Activated naive CD4-positive, alpha-beta T cell treated with anti-CD3 and anti-CD28 coated beads, Interleukin-2, amount 10 ng/mL, durations not matched to agents 7 days and 5 days (primary cell): ENCODE data around the gene JADE3.

ENCODE experiments used
- CTCF ChIA-PET: fragments of 350-600 bp; sonication (Branson Sonifier 250); formaldehyde crosslinking; loops from one replicate; lab custom pipeline; 2021; ENCODE audit warnings: antibody characterized with exemption; lab: Charles Lee
- DNase-seq: peaks from one replicate; pipeline ENCODE4 v3.0.0-alpha.2; 2020
- H3K27ac Mint-ChIP-seq: one replicate; pipeline ENCODE4 v1.8.0; 2021; ENCODE audit warnings: mild to moderate bottlenecking, moderate library complexity, mixed read lengths
- H3K27me3 Mint-ChIP-seq: one replicate; pipeline ENCODE4 v1.8.0; 2021; ENCODE audit warnings: mild to moderate bottlenecking, mixed read lengths
- H3K36me3 Mint-ChIP-seq: one replicate; pipeline ENCODE4 v1.8.0; 2021; ENCODE audit warnings: mixed read lengths
- H3K4me1 Mint-ChIP-seq: one replicate; pipeline ENCODE4 v1.8.0; 2021; ENCODE audit warnings: mixed read lengths
- H3K4me3 Mint-ChIP-seq: one replicate; pipeline ENCODE4 v1.8.0; 2021; ENCODE audit warnings: mild to moderate bottlenecking, moderate library complexity, mixed read lengths
- H3K9me3 Mint-ChIP-seq: one replicate; pipeline ENCODE4 v1.8.0; 2021; ENCODE audit warnings: mixed read lengths

The JADE3 gene

DNA sequence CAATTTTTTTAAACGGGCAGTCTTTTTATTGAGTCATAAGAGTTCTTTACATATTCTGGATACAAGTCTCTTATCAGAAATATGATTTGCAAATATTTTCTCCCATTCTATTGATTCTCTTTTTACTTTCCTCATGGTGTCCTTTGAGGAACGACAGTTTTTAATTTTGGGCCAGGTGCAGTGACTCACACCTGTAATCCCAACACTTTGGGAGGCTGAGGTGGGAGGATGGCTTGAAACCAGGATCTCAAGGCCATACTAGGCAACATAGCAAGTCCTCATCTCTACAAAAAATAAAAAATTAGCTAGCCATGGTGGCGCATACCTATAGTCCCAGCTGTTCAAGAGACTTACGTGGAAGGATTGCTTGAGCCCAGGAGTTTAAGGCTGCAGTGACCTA, 99.9 kb downstream of the JADE3 start:
- CTCF ChIA-PET = no interaction called here
- Mint-ChIP-seq H3K4me1 (no peaks in the 10 kb centered on the region), H3K27me3 (no peaks in the 10 kb centered on the region), H3K27ac (no peak overlapping the region), H3K9me3 (no peaks in the 10 kb centered on the region), H3K4me3 (no peak overlapping the region), H3K36me3 (no peaks in the 10 kb centered on the region)
- DNase-seq = no peak

DNA sequence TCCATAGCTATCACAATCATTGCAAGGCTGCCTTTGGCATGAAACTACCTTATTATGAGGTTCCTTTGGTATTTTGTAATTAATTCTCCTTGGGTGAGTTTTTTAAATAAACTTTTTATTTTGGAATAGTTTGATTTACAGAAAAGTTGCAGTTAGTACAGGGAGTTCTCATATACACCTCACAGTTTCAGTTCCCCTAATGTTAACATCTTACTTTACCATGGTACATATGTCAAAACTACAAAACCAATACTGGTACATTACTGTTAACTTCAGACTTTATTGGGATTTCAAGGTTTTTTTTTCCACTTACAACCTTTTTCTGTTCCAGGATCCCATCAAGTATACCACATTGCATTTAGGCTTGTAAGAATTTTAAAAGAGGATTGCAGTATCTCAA, 114.0 kb downstream of the JADE3 start:
- CTCF ChIA-PET = interaction anchor here (0.9 kb wide), 1 partner anchor 26 kb away, joined by 3 read pairs; no protein-coding TSS in a partner anchor

DNA sequence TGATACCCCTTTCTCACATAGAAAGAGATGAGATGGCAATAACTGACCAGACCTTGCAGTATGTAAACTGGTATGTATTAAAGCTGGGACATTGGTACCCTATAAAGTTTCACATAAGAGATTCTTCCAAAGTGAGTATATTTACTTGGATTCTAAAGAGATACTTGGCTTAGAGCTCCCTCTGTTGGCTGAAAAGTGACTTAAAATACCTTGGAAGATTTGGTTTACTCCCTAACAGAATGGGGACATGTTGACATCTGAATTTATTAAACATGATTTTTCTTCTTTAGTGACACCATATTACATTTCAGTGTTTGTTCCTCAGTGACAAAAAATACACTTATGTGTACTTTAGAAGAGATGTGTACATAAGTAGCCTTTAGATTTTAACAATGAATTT, 118.1 kb downstream of the JADE3 start:
- Mint-ChIP-seq H3K27ac (no peak overlapping the region), H3K4me1 (no peaks in the 10 kb centered on the region), H3K27me3 (no peaks in the 10 kb centered on the region), H3K4me3 (no peak overlapping the region), H3K36me3 (no peaks in the 10 kb centered on the region), H3K9me3 (no peaks in the 10 kb centered on the region)
- no peak for DNase-seq
- CTCF ChIA-PET = interaction anchor here (1.3 kb wide), 1 partner anchor 622 kb away, joined by 3 read pairs; no protein-coding TSS in a partner anchor

More for the DNA sequence above, 114.0 kb downstream of the JADE3 start:
- no peaks in the 10 kb centered on the region for H3K4me1 Mint-ChIP-seq
- no peak overlapping the region for H3K4me3 Mint-ChIP-seq
- no peak for DNase-seq
- H3K36me3 Mint-ChIP-seq = no peaks in the 10 kb centered on the region
- H3K27me3 Mint-ChIP-seq = no peaks in the 10 kb centered on the region
- H3K9me3 Mint-ChIP-seq = no peaks in the 10 kb centered on the region
- no peak overlapping the region for H3K27ac Mint-ChIP-seq

DNA sequence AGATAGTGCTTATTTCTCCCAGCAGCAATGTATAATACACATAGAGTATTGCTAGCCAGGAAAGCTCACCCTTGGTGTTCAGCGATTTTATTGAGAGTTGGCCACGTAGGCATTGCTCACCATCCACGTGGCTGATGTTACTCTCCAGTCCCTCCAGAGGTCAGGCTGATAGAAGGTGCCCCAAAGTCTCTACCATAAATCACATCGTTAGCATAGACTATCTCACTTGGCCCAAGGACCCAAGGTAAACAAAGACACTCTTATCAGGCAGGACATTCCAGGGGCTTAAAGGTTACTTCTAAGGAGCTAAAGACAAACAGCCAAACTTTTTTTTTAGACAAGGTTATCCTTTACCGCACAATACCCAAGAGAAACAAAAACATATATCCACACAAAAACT, 135.8 kb downstream of the JADE3 start:
- Mint-ChIP-seq H3K4me3 (no peak overlapping the region), H3K4me1 (no peaks in the 10 kb centered on the region)
- CTCF ChIA-PET = no interaction called here

DNA sequence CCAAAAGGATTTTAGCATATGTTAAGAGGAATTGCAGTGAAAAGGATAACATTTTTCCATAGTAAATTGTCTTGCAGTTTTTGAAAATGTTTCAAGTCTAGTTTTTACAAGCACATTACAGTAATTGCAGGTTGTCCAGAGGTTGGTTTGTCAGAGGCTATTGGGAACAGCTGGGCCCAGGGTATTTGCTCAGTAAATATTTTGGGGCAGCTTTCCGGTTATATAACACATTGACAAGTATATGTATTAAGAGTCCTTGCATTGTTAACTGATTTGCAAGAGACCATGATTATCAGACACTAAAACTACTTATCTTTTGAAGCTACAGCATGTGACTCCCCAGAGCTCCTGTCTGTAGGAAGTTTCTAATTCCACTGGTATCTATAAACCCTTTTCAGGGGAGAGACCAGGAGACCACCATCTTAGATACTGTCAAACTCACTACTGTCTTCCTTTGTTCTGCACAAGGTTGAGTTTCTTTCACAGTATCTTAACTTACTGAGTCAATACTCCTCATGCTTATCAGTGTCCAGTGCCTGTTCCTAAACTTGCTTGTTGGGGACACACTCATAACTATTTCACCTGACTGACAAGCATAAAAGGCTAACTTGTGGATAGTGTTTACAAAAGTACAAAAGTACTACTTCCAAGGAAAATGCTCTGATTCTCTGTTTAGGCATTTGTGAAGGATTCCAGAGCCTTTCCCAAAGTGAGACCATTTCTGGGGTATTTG, 147.1 kb downstream of the JADE3 start:
- CTCF ChIA-PET = no interaction called here
- no peaks in the 10 kb centered on the region for H3K4me1 Mint-ChIP-seq
- H3K27me3 Mint-ChIP-seq = no peaks in the 10 kb centered on the region

More for the DNA sequence above, 135.8 kb downstream of the JADE3 start:
- H3K9me3 Mint-ChIP-seq = peaks cover 4% of the 10 kb centered on the region
- no peak for DNase-seq
- H3K36me3 Mint-ChIP-seq = no peaks in the 10 kb centered on the region
- no peak overlapping the region for H3K27ac Mint-ChIP-seq
- no peaks in the 10 kb centered on the region for H3K27me3 Mint-ChIP-seq

DNA sequence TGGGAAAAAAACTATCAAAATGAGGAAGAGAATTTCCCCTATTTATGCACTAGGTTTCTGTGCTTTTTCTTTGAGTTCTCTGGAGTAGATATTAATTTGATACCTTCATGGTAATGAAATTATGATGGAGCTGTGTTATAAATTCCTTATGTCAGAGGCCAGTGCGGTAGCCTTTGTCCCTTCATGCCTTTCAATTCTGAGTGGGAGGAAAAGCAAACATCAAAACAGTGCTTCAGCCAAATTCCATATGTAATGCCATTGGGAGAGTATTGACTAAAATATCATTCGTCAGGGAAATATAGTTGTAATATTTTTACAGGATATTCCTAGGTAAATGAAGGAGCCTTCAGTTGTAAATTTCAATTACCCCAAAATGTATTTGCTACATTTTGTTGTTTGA, 148.5 kb downstream of the JADE3 start:
- Mint-ChIP-seq H3K27me3 (no peaks in the 10 kb centered on the region), H3K4me1 (no peaks in the 10 kb centered on the region), H3K9me3 (no peaks in the 10 kb centered on the region), H3K27ac (no peak overlapping the region), H3K4me3 (no peak overlapping the region), H3K36me3 (no peaks in the 10 kb centered on the region)
- DNase-seq = no peak
- CTCF ChIA-PET = no interaction called here

More for the DNA sequence above, 147.1 kb downstream of the JADE3 start:
- no peak for DNase-seq
- no peaks in the 10 kb centered on the region for H3K36me3 Mint-ChIP-seq
- no peaks in the 10 kb centered on the region for H3K9me3 Mint-ChIP-seq
- H3K4me3 Mint-ChIP-seq = no peak overlapping the region
- no peak overlapping the region for H3K27ac Mint-ChIP-seq

DNA sequence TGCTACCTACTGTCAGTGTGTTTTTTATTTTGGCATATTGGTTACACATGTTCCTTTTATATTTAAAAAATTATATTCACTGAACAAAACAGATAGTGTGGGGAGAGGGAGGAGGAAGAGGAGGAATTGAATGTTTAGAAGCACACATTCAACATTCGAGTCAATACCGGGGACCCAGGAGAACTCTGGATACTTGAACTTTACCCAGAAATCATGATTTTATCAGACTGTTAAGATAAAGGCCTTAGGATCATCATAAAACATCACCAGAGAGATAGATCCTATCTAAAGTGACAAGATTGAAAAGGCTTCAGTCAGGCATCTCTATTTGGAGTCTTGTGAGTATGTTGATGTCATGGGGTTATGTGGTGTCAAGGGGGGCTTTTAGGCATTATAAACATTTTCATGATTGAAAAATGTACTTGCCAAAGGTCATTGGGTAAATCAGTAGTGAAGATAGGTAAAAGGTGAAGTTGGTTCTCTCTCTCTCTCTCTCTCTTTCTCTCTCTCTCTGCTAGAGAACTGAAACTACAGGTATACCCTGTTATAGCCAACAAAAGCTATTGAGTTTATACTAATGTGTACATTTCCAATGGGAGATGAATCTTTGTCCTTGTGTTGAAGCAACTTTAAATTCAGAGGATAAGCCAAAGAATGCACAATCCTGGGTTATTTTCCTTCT, 149.2 kb downstream of the JADE3 start:
- Mint-ChIP-seq H3K9me3 (no peaks in the 10 kb centered on the region), H3K27me3 (no peaks in the 10 kb centered on the region), H3K36me3 (no peaks in the 10 kb centered on the region), H3K4me3 (no peak overlapping the region), H3K4me1 (no peaks in the 10 kb centered on the region), H3K27ac (no peak overlapping the region)
- CTCF ChIA-PET = no interaction called here
- no peak for DNase-seq

DNA sequence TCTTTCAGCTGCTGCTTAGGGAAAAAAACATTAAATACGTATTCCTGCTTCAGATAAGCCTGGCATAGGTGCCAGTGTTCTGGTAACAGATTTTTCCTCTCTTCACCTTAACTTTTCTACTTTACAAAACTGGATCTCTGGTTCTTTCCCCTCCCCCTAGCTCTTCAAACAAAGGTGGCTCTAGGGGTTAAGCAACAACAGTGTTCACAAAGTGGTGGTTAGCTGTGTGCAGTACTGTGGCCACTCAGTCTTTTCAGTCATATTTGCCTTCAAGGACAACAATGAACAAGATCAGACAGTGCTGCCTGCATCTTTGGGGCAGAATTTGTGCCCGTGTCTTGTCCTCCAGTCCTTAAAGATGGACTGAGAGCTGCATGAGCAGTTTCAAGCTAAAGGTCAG, 151.0 kb downstream of the JADE3 start:
- H3K27me3 Mint-ChIP-seq = no peaks in the 10 kb centered on the region

DNA sequence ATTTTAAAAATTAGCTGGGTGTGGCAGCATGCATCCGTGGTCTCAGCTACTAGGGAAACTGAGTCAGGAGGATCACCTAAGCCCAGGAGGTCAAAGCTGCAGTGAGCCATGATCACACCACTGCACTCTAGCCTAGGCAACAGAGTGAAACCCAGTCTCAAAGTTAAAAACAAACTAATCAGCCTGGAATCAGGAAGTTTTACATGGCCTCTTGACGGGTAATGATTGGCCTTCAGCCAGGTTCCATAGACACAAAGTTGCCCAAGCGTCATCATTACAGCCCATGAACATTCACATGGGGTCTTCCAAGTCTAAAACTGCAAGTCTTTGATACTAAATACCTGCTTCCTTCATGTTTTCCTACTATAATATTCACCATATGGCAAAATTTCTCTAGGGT, 156.0 kb downstream of the JADE3 start:
- CTCF ChIA-PET = no interaction called here
- Mint-ChIP-seq H3K36me3 (no peaks in the 10 kb centered on the region), H3K9me3 (no peaks in the 10 kb centered on the region), H3K27me3 (no peaks in the 10 kb centered on the region), H3K4me1 (no peaks in the 10 kb centered on the region), H3K27ac (no peak overlapping the region), H3K4me3 (no peak overlapping the region)
- DNase-seq = no peak

More for the DNA sequence above, 151.0 kb downstream of the JADE3 start:
- no peaks in the 10 kb centered on the region for H3K36me3 Mint-ChIP-seq
- H3K9me3 Mint-ChIP-seq = no peaks in the 10 kb centered on the region
- H3K27ac Mint-ChIP-seq = no peak overlapping the region
- no peaks in the 10 kb centered on the region for H3K4me1 Mint-ChIP-seq
- CTCF ChIA-PET = interaction anchor here (0.6 kb wide), 1 partner anchor 18 kb away, joined by 4 read pairs; no protein-coding TSS in a partner anchor
- DNase-seq = no peak
- no peak overlapping the region for H3K4me3 Mint-ChIP-seq

DNA sequence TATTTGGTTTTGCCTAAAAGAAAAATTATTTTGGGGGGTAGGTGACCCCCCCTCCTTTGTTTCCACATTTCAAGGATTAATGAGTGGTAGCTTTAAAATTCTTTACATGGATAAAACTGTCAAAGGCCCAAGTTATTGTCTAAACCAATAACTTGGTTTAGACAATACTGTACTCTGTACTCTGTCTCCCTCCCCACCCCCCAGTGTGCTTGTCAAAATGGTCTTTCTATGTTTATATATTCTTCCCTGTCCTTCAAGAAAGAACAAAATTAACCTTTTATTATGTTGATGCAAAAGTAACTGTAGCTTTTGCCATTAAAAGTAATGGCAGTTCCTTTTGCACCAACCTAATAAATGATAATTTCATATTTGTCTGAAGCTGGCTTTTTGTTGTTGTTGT, 156.5 kb downstream of the JADE3 start:
- Mint-ChIP-seq H3K4me1 (no peaks in the 10 kb centered on the region), H3K4me3 (no peak overlapping the region), H3K27ac (no peak overlapping the region), H3K36me3 (no peaks in the 10 kb centered on the region), H3K9me3 (no peaks in the 10 kb centered on the region), H3K27me3 (no peaks in the 10 kb centered on the region)
- no peak for DNase-seq
- CTCF ChIA-PET = no interaction called here

DNA sequence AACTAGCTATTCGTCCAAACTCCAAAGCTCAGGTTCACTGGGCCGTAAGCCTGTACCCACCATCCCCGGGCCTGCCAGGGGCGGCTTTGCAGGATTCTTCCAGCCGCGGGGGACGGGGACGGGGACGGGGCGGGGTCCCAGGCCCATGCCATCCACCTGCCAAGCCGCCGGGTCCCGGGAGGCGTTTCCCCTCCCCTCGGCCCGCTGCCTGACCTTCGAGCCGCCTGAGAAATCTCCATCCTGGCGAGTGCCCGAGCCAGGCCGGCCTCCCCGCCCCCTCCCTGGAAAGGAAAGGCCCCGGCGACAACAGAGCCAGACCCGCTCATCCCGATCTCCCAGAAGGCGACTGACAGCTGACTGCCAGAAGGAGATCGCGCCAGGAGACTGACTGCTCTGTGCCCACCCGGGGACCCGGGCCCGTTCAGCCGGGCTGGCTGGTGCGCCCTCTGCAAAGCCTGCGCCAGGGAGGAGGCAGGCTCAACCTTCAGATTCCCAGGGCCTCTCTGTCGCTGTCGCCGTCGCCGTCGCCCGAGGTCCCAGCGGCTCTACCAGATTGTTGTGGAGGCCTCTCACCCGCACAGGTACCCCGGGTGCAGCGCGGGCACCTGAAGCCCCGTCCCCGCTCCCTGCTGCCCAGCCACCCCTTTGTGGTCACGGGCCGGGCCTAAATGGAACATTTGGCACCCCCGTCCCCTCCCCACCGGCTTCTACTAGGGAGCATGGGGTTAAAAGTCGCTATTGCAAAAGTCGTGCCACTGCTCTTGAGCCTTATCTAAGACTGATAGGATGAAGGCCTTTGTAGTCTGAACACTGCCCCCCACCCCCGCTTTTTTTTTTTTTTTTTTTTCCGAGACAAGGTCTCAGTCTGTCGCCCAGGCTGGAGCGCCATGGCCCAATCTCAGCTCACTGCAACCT, 166.2 kb downstream of the JADE3 start, which contains the start of gene RGN:
Gene RGN, plus strand, starts transcription at position 315 of the 915 bp plus-strand sequence. CDS start 2,702 bp downstream, outside the sequence.
- Mint-ChIP-seq H3K27me3 (no peaks in the 10 kb centered on the region), H3K9me3 (no peaks in the 10 kb centered on the region), H3K4me1 (no peaks in the 10 kb centered on the region), H3K36me3 (no peaks in the 10 kb centered on the region), H3K4me3 (no peak within 1 kb of the TSS), H3K27ac (no peak within 1 kb of the TSS)
- CTCF ChIA-PET = no interaction called here
- no peak for DNase-seq

DNA sequence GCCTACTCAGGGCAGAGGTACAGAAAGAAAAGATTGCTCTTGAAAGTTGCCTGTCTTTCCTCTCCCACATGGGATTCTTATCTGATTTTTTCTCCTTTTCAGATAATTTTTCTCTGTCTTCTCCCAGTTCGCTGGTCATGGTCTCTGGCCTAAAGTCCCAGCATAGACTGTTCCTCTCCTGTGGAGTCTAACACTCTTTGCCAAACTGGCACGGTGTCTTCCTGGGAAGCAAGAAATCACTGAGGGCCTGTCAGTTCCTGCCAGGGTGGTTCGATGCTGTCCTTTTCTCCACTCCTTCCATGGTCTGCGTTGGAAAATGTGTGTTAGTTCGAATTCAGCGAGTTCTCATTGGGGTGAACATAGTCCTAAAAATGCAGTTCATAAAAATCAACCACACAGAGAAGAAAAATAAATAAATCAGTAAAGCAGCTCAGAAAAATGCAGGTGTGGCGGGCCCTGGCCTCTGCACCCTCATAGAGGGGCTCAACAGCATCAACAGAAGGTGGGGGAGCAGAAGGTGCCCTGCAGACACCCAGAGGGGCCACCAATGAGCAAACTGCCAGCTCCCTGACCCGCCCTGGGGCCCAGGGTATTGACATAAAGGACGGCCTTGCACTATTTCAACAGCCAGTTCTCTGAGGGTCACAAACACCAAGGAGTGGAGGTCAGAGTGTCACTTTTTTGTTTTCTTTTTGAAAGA, 168.1 kb downstream of the JADE3 start:
- Mint-ChIP-seq H3K4me1 (no peaks in the 10 kb centered on the region), H3K9me3 (no peaks in the 10 kb centered on the region), H3K4me3 (no peak overlapping the region), H3K27ac (no peak overlapping the region), H3K27me3 (no peaks in the 10 kb centered on the region), H3K36me3 (no peaks in the 10 kb centered on the region)
- no peak for DNase-seq
- CTCF ChIA-PET = no interaction called here

DNA sequence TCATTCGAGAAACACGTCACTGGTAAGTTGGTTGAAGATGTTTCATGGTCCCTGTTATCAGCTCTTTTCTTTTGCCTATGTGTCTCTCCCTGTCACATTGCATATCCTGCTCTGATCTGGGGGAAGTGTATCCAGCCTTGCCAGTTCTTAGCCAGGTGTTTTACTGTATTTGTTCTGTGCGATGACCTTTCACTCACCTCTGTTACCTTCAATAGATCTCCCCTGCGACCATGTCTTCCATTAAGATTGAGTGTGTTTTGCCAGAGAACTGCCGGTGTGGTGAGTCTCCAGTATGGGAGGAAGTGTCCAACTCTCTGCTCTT, 168.7 kb downstream of the JADE3 start:
- H3K27ac Mint-ChIP-seq = no peak overlapping the region
- H3K9me3 Mint-ChIP-seq = no peaks in the 10 kb centered on the region
- H3K27me3 Mint-ChIP-seq = no peaks in the 10 kb centered on the region
- H3K4me1 Mint-ChIP-seq = no peaks in the 10 kb centered on the region
- DNase-seq = no peak
- CTCF ChIA-PET = no interaction called here
- no peaks in the 10 kb centered on the region for H3K36me3 Mint-ChIP-seq
- no peak overlapping the region for H3K4me3 Mint-ChIP-seq
